NCI-H1694 treated with DMSO at 0.1 percent for 48 hours (cell line): ENCODE measurements around the gene ARL10.
"Not testable (repeated sequence)": the region's sequence is repeated elsewhere in the genome, so short reads cannot be mapped to it uniquely, and the experiment has no call there.

ENCODE experiments used
- DNase-seq: peaks from one replicate; lab custom pipeline; 2025; lab: John Stamatoyannopoulos, UW

The ARL10 gene

GRCh38 chr5:176388444-176389134 lies 23.3 kb downstream of the ARL10 start, which contains the start of the genes HIGD2A and NOP16:
Gene HIGD2A (plus strand): TSS chr5:176388751. CDS start chr5:176388820, 69 bp downstream.
Gene NOP16 (minus strand): TSS chr5:176388598. CDS start chr5:176388539, 59 bp downstream.
- DNase-seq = peak; percentile 95

DNA sequence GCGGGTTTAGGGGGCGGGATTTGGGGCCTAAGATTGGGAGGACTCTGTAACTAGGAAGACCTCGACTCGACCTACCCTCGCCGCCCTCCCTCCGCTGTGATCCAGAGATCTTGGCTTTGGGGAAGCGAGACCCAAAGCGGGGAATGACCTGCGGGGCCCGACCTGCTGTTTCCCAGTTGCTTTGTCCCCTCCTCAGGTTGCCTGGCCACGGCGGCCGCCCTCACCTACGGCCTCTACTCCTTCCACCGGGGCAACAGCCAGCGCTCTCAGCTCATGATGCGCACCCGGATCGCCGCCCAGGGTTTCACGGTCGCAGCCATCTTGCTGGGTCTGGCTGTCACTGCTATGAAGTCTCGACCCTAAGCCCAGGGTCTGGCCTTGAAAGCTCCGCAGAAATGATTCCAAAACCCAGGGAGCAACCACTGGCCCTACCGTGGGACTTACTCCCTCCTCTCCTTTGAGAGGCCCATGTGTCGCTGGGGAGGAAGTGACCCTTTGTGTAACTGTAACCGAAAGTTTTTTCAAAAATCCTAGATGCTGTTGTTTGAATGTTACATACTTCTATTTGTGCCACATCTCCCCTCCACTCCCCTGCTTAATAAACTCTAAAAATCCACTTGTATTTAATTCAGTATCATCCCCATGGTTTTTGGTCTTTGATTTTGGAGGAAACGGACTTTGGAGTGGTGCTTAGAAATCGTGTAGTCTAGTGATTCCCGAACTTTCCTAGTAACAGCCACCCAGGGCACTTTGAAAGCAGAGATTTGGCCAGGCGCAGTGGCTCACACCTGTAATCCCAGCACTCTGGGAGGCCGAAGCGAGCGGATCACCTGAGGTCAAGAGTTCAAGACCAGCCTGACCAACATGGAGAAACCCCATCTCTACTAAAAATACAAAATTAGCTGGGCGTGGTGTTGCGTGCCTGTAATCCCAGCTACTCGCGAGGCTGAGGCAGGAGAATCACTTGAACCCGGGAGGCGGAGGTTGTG lies 24.1 kb downstream of the ARL10 start:
- peak; percentile 53 for DNase-seq

DNA sequence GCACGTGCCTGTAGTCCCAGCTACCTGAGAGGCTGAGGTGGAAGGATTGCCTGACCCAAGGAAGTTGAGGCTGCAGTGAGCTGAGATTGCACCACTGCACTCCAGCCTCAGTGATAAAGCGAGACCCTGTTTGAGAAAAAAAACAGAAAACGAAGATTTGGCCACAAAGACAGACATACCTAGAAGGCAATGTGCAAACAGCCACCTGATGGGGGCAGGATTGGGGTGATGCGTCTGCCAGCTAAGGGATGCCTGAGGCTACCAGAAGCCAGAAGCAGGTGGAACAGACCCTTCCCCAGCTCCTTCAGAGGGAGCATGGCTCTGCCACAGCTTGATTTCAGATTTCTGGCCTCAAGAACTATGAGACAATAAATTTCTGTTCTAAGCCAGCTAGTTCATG lies 26.2 kb downstream of the ARL10 start:
- no peak for DNase-seq

GRCh38 chr5:176391999-176392398 lies 26.7 kb downstream of the ARL10 start:
- no peak for DNase-seq

GRCh38 chr5:176392526-176392925 lies 27.2 kb downstream of the ARL10 start:
- no peak for DNase-seq

DNA sequence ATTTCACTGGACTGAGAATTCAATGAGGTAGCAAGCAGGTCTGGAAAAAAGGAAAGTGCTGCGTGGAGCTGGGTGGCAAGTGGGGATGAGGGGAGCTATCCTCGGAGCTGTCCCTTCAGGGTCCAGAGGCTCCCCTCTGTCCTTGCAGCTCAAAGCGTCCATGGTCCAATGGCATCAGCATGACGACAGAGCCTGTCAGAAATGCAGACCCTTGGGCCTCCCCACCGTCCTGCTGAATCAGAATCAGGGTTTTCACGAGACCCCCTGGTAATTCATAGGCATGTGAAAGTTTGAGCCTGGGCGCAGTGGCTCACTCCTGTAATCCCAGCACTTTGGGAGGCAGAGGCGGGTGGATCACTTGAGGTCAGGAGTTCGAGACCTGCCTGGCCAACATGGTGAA lies 28.8 kb downstream of the ARL10 start:
- DNase-seq = no peak

GRCh38 chr5:176394881-176395675 lies 29.8 kb downstream of the ARL10 start:
- DNase-seq = no peak

DNA sequence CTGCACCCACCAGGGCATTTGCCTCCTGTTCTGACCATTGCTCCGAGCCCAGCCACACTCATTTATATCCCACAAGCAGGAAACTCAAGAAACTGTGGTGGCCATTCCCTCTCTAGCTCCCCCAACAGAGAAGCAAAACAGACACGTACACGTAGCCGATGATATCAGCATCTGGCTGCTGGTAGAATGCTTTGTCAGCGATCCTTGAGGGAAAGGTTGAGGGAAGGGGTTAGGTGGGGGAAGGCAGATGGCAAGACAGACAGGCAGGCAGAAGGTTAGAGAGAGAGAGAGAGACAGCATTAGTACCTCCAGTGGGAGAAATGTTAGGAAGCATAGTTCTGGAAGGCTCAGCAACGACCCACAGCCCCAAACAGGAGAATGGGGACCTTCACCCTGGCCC lies 31.0 kb downstream of the ARL10 start:
- peak; percentile 10 for DNase-seq

DNA sequence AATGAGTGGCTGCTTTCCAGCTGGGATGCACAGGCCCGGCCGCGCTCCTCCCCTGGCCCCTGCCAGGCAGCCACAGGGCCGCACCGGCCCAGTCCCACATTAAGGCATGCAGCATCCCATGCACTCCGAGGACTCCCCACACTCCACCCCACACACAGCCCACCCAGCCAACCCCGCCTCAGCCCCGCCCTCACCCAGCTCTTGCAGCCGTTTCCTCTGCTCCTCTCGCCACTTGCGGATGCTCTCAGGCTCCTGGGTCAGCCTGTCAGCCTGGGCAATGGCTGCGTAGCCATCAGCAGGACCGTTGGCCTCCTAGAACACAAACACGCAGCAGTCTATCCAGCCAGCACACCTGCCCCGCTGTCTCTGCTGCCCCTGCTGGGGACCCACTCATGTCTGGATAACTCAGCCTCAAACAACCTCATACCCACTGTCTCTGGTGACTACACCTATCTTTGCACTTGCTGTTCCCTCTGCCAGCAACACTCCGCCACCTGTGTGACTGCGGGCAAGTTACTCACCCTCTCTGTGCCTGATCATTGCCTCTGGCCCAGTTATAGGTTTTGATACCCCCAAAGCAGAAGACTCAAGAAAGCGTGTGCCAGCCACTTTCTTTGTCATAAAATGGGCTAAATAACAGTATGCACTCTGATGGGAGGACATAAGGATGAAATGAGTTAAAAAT lies 32.6 kb downstream of the ARL10 start:
- DNase-seq = no peak

- DNase-seq = no peak
Measured at GRCh38 chr5:176400382-176401156, 35.3 kb downstream of the ARL10 start.

GRCh38 chr5:176401281-176402205 lies 36.3 kb downstream of the ARL10 start:
- no peak for DNase-seq

DNA sequence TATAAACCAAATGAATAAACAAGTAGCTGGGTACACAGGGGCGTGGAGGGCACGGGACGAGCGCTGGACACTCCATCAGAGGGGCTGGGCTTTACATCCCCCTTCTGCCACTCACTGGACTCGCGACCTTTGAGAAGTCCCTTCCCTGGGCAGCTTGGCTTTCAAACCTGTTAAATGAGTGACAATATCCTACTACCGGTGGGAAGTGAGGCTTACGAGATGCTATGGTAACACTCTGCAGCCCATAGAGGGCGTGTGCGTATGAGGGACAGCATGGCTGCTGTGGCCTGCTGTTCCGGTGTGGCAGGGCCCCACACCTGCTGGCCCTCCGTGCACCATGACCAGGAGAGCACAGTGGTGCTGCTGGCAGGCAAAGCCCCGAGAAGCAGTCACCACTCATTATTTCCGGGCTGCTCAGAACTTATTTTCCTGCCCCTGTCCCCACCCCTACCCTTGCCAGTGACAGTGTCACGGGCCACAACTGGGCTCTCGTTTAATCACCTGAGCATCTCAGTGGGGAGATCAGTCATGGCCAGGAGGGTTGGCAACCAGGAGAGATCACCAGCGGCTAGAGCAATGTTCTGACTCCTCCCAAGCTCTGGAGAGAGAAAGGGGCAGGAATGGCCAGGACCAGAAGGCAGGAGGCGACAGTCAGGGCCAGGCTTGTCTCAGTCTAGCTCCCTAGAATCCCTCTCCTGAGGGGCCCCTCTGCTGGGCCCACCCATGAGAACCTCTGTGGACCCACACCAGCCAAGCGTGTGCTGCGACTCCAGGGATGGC lies 40.6 kb downstream of the ARL10 start:
- no peak for DNase-seq

- DNase-seq = no peak
Measured at GRCh38 chr5:176406436-176407052, 41.3 kb downstream of the ARL10 start.

DNA sequence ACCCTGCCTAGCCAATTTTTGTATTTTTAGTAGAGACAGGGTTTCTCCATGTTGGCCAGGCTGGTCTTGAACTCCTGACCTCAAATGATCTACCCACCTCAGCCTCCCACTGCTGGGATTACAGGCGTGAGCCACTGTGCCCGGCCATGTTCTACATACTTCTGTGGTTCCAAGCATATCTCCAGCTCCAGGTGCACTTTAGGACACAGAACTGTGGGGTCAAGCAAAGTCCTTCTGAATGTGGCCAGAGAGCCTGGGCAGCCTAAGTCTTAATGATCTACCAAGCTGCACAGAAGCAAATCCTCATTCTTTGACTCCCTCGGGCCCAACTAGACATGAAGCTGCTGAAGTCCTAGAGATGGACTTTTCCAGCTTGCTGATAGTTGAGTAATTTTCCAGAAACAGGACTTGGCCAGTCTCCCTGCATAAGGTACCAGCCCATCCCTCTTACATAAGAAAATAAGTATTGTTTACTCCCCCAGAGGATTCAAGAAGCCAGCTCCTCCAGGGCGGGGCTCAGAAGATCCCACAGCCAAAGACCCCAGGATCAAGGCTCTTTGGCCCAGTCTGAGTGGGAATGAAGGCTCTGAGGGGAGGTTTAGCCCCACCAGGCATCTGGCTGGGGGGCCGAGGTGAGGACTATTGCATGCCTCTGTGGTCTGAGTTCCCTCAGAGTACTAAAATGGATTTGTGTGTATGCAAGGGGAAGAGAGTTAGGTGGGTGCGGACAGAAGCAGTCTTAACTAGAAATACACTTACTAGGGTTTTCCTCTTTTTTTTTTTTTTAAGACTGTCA lies 42.4 kb downstream of the ARL10 start:
- no peak for DNase-seq

- not testable (repeated sequence) for DNase-seq
Measured at GRCh38 chr5:176408252-176408573, 42.9 kb downstream of the ARL10 start.

DNA sequence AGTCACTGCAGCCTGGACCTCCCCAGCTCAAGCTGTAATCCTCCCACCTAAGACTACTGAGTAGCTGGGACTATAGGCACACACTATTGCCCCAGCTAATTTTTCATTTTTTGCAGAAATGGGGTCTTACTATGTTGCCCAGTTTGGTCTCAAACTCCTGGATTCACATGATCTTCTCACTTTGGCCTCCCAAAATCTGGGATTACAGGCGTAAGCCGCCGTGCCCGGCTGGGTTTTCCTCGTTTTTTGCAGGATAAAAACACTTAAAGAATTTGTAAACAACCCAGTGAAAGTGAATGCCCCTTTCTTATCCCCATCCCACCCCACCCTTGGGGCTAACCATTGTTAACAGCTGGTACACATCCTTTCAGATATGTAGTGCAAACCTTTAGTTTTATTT lies 43.3 kb downstream of the ARL10 start:
- DNase-seq = no peak

- no peak for DNase-seq
Measured at GRCh38 chr5:176409765-176410164, 44.5 kb downstream of the ARL10 start.
